SK-N-SH treated with all-trans-retinoic acid at 6 μM for 48 hours (cell line): ENCODE measurements around the gene KCNA5.

Experiments used
- PPARA ChIP-seq: fragments of 250-450 bp; sonication (Bioruptor Pico); IDR thresholded peaks from 2 replicates; pipeline ENCODE4 v1.5.0; 2020; ENCODE audit warnings: mild to moderate bottlenecking, borderline replicate concordance
- TCF4 ChIP-seq: fragments of 250-450 bp; sonication (Bioruptor Pico); IDR thresholded peaks from 2 replicates; pipeline ENCODE4 v1.8.0; 2021; ENCODE audit warnings: mild to moderate bottlenecking, moderate library complexity, borderline replicate concordance
- TOX ChIP-seq: fragments of 250-450 bp; sonication (Bioruptor Pico); IDR thresholded peaks from 2 replicates; pipeline ENCODE4 v1.8.0; 2021; ENCODE audit warnings: mild to moderate bottlenecking, moderate library complexity, borderline replicate concordance
- ZFP3 ChIP-seq: fragments of 250-450 bp; sonication (Bioruptor Pico); IDR thresholded peaks from 2 replicates; pipeline ENCODE4 v1.5.0; 2020; ENCODE audit warnings: mild to moderate bottlenecking, moderate library complexity

GRCh38 chr12:5044420-5045295 is 979 bp downstream of the KCNA5 start:
- TF ChIP-seq PPARA (CRISPR knock-in tag) (no peak), ZFP3 (CRISPR knock-in tag) (no peak), TOX (CRISPR knock-in tag) (no peak), TCF4 (CRISPR knock-in tag) (no peak)
